GM18505 (cell line): ENCODE measurements around the gene FGD2.

Experiments used
- ATAC-seq: cut with Tn5 transposase; IDR thresholded peaks from one replicate; pipeline ENCODE4 v1.9.1; 2021; ENCODE audit not compliant: unreplicated experiment
- POLR2A ChIP-seq: IDR thresholded peaks from 4 replicates; pipeline ENCODE4 v1.6.1; 2011; ENCODE audit warnings: borderline replicate concordance; ENCODE audit not compliant: insufficient read depth, insufficient read length; ENCODE audit errors: extremely low read depth

Gene FGD2

GRCh38 chr6:37005061-37005810 lies at the start of gene FGD2:
TSS of gene FGD2 (plus strand) at chr6:37005655. CDS start at chr6:37005818, 163 bp downstream.
- peak; percentile 66 for ATAC-seq
- peak; percentile 81 for TF ChIP-seq POLR2A

- no peak for TF ChIP-seq POLR2A
- no peak for ATAC-seq
These were observed 49.6 kb upstream of the FGD2 start for GRCh38 chr6:36955671-36956445.

- no peak for ATAC-seq
- TF ChIP-seq POLR2A, result no peak
These were observed 49.0 kb upstream of the FGD2 start for GRCh38 chr6:36956446-36956820.

GRCh38 chr6:36957773-36958271 lies 47.6 kb upstream of the FGD2 start:
- ATAC-seq, result no peak
- TF ChIP-seq POLR2A, result no peak

- no peak for TF ChIP-seq POLR2A
- no peak for ATAC-seq
These were observed 46.5 kb upstream of the FGD2 start for GRCh38 chr6:36958775-36959554.

GRCh38 chr6:36959555-36960250 lies 45.8 kb upstream of the FGD2 start:
- no peak for TF ChIP-seq POLR2A
- no peak for ATAC-seq

- no peak for TF ChIP-seq POLR2A
These were observed 43.7 kb upstream of the FGD2 start for GRCh38 chr6:36961441-36962435.

GRCh38 chr6:36962874-36963273 lies 42.6 kb upstream of the FGD2 start:
- no peak for TF ChIP-seq POLR2A
- ATAC-seq, result peak; percentile 52

More at GRCh38 chr6:36961441-36962435, 43.7 kb upstream of the FGD2 start:
- no peak for ATAC-seq

- peak; percentile 31 for ATAC-seq
These were observed 41.8 kb upstream of the FGD2 start for GRCh38 chr6:36963451-36964290.

GRCh38 chr6:36964349-36964748 lies 41.1 kb upstream of the FGD2 start:
- no peak for TF ChIP-seq POLR2A
- no peak for ATAC-seq

More at GRCh38 chr6:36963451-36964290, 41.8 kb upstream of the FGD2 start:
- no peak for TF ChIP-seq POLR2A

- TF ChIP-seq POLR2A, result no peak
- ATAC-seq, result no peak
These were observed 40.5 kb upstream of the FGD2 start for GRCh38 chr6:36964908-36965307.
